HepG2 (cell line): ENCODE results near the gene LSM10. TPM values are rescaled to one million over a fixed set of nuclear protein-coding genes. Genes with fewer than 3 reads are reported as not detected.

Experiments used
- AGO2 ChIP-seq: fragments of 200-400 bp; formaldehyde crosslinking; optimal IDR thresholded peaks from 2 replicates; pipeline ENCODE3; 2017; ENCODE audit warnings: mild to moderate bottlenecking, low read depth, low read length, moderate library complexity
- MXD3 ChIP-seq: IDR thresholded peaks from 2 replicates; pipeline ENCODE4 v1.6.1; 2016; ENCODE audit warnings: mild to moderate bottlenecking, missing biosample characterization, missing genetic modification reagents
- NFAT5 ChIP-seq: sonication (generic); formaldehyde crosslinking; IDR thresholded peaks from 2 replicates; pipeline ENCODE4 v1.4.0; 2020; ENCODE audit warnings: missing genetic modification reagents
- ZBTB26 ChIP-seq: IDR thresholded peaks from 2 replicates; pipeline ENCODE4 v1.6.1; 2016; ENCODE audit warnings: missing compliant biosample characterization, missing genetic modification reagents, borderline replicate concordance
- ZBTB38 ChIP-seq: sonication (generic); formaldehyde crosslinking; IDR thresholded peaks from 2 replicates; pipeline ENCODE4 v1.5.1; 2020; ENCODE audit warnings: mild to moderate bottlenecking, missing genetic modification reagents
- ZBTB40 ChIP-seq, 2 experiments: fragments of 450-650 bp in 1 of 2; sonication (generic) in 1 of 2; formaldehyde crosslinking in 1 of 2; IDR thresholded peaks; 2 replicates each; pipeline versions ENCODE4 v1.6.1 to v1.8.0; 2016 to 2022; ENCODE audit warnings: antibody characterized with exemption in 1 of 2, mild to moderate bottlenecking in 1 of 2, missing genetic modification reagents in 1 of 2
- ZNF777 ChIP-seq: sonication (generic); formaldehyde crosslinking; IDR thresholded peaks from 2 replicates; pipeline ENCODE4 v1.4.0; 2020; ENCODE audit warnings: missing genetic modification reagents
- ZNF883 ChIP-seq: sonication (generic); formaldehyde crosslinking; IDR thresholded peaks from 2 replicates; pipeline ENCODE4 v1.5.1; 2020; ENCODE audit warnings: mild to moderate bottlenecking, missing genetic modification reagents; ENCODE audit errors: not compliant biosample characterization
- polyA plus RNA-seq, 8 experiments: library from polyadenylated mRNA; depleted of rRNA in 3 of 8; stranded (reverse) in 7 of 8; unstranded in 1 of 8; fragments of >200 nt; fragmentation: Illumina TruSeq in 4 of 8; extraction: Trizol in 4 of 8; gene quantifications; 2 replicates each; pipeline versions ENCODE4 v1.2.1 to v1.2.3, GENCODE V29; 2011 to 2016; ENCODE audit warnings: low read depth in 4 of 8, missing spikeins in 1 of 8, mixed read lengths in 1 of 8; ENCODE audit not compliant: insufficient read depth in 1 of 8
- total RNA-seq, 5 experiments: library from RNA; depleted of rRNA; stranded (reverse); fragments of >200 nt; fragmentation: Illumina TruSeq; extraction: Trizol; gene quantifications; 2 replicates each; pipeline ENCODE4 v1.2.3, GENCODE V29; 2016; ENCODE audit warnings: low read depth in 1 of 5
- TF ChIP-seq, protein P1 (sequence below), 2 experiments: fragments of 450-650 bp in 1 of 2; sonication (generic) in 1 of 2; formaldehyde crosslinking; IDR thresholded peaks; 2 replicates each; pipeline versions ENCODE4 v1.5.0 to v1.8.0; 2020 to 2022; ENCODE audit warnings: mild to moderate bottlenecking in 1 of 2, missing genetic modification reagents in 1 of 2

LSM10 gene
- total and polyA plus RNA-seq, 2 of the 13 experiments (the other 11 are each of a cell fraction or from before 2014, with no cell fraction given), result 14.0 to 52.0 TPM

GRCh38 chr1:36400825-36401601, 3.3 kb upstream of the LSM10 start (continued):
- no peak for TF ChIP-seq ZBTB26 (CRISPR knock-in tag)
- peak; percentile 52 for TF ChIP-seq ZNF883 (CRISPR knock-in tag)
- TF ChIP-seq AGO2, result peak; percentile 60
- peak; percentile 13; the same call in 1 of the 2 replicates for TF ChIP-seq ZBTB38 (CRISPR knock-in tag)
- peak; percentile 47; the same call in 1 of the 2 replicates for TF ChIP-seq MXD3 (CRISPR knock-in tag)
- TF ChIP-seq ZNF777, result no peak
- peak; percentile 58 for TF ChIP-seq ZBTB40 (IDR thresholded peaks at IDR 0.05)
- peak; percentile 66; the same call in 1 of the 2 replicates for TF ChIP-seq ZBTB40 (CRISPR knock-in tag; IDR thresholded peaks at IDR 0.05)
- no peak for TF ChIP-seq NFAT5
- TF ChIP-seq, protein P1, sequence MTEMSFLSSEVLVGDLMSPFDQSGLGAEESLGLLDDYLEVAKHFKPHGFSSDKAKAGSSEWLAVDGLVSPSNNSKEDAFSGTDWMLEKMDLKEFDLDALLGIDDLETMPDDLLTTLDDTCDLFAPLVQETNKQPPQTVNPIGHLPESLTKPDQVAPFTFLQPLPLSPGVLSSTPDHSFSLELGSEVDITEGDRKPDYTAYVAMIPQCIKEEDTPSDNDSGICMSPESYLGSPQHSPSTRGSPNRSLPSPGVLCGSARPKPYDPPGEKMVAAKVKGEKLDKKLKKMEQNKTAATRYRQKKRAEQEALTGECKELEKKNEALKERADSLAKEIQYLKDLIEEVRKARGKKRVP (CRISPR knock-in tag; IDR thresholded peaks at IDR 0.05), result peak in 1 of 2 experiments; percentile 76; a peak in 2 of 4 replicates
